Activated CD8-positive, alpha-beta T cell treated with anti-CD3 and anti-CD28 coated beads, Interleukin-2, amount 10 ng/mL, durations not matched to agents 7 days and 5 days (primary cell): ENCODE data around the gene DDR2. TPM values are rescaled to one million over a fixed set of nuclear protein-coding genes. Genes with fewer than 3 reads are reported as not detected.

Experiments used
- ATAC-seq: fragments of 150-1000 bp; cut with Tn5 transposase; one replicate; pipeline ENCODE4 v1.10.0; 2021; ENCODE audit warnings: moderate library complexity
- CTCF ChIA-PET: fragments of 350-600 bp; sonication (Branson Sonifier 250); formaldehyde crosslinking; loops from one replicate; lab custom pipeline; 2021; ENCODE audit warnings: antibody characterized with exemption; lab: Charles Lee
- POLR2A ChIA-PET: fragments of 350-600 bp; sonication (Branson Sonifier 250); formaldehyde crosslinking; loops from one replicate; lab custom pipeline; 2021; ENCODE audit warnings: antibody characterized with exemption; lab: Charles Lee
- DNase-seq: peaks from one replicate; pipeline ENCODE4 v3.0.0-alpha.2; 2020
- H3K27ac Mint-ChIP-seq: one replicate; pipeline ENCODE4 v1.8.0; 2021; ENCODE audit warnings: mild to moderate bottlenecking, mixed read lengths
- H3K27me3 Mint-ChIP-seq: one replicate; pipeline ENCODE4 v1.8.0; 2021; ENCODE audit warnings: low read depth, mixed read lengths
- H3K36me3 Mint-ChIP-seq: one replicate; pipeline ENCODE4 v1.8.0; 2021; ENCODE audit warnings: low read depth, mixed read lengths
- H3K4me1 Mint-ChIP-seq: one replicate; pipeline ENCODE4 v1.8.0; 2021; ENCODE audit warnings: low read depth, mixed read lengths
- H3K4me3 Mint-ChIP-seq: one replicate; pipeline ENCODE4 v1.8.0; 2021; ENCODE audit warnings: mild to moderate bottlenecking, mixed read lengths
- H3K9me3 Mint-ChIP-seq: one replicate; pipeline ENCODE4 v1.8.0; 2022; ENCODE audit warnings: mixed read lengths; ENCODE audit not compliant: insufficient read depth
- total RNA-seq, 2 experiments: library from RNA; stranded (reverse); gene quantifications; one replicate each; pipeline ENCODE4 v1.2.3, GENCODE V29; 2021

DDR2 gene
- total RNA-seq, 2 experiments from 2014 or later: 0.08 TPM

DNA sequence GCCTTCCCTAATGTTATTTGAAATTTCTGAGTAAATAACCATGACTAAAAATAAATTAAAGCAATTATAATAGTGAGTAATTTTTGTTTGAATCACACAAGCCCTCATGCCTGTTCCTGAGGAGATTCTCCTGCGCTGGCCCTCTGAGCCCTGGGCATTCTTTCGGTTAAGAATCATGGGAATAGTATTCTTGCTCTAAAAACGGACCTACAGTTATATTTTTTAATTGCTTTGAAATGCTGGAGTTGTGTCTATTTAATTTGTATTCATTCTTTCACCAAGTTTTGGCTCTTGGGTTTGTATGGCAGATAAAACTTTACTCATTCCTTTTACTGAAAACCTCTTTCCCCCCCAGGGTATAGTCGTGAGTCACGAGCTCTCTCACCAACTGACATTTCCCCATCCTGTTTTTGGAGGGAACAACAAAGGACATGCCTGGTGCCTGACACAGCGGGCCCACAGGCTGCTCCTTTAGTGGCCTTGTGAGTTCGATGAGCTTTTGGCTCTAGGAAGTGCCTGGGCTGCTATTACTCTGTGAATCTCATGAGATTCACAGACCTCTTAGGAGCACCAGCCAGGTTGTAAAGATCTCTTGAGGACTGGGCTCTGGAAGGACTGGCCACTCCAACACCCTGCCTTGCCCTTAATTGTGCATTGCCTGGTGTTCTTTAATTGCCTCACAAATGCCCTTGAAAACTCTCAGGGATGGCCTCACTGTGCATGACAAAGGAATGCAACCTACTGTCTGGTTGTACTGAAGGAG lies 58.6 kb downstream of the DDR2 start:
- Mint-ChIP-seq H3K9me3 (no peaks in the 10 kb centered on the region), H3K27ac (no peak overlapping the region), H3K36me3 (no peaks in the 10 kb centered on the region), H3K27me3 (peaks cover 9% of the 10 kb centered on the region), H3K4me3 (no peak overlapping the region), H3K4me1 (no peaks in the 10 kb centered on the region)
- ChIA-PET CTCF (no interaction called here), POLR2A (no interaction called here)
- ATAC-seq (no peak), DNase-seq (no peak)

DNA sequence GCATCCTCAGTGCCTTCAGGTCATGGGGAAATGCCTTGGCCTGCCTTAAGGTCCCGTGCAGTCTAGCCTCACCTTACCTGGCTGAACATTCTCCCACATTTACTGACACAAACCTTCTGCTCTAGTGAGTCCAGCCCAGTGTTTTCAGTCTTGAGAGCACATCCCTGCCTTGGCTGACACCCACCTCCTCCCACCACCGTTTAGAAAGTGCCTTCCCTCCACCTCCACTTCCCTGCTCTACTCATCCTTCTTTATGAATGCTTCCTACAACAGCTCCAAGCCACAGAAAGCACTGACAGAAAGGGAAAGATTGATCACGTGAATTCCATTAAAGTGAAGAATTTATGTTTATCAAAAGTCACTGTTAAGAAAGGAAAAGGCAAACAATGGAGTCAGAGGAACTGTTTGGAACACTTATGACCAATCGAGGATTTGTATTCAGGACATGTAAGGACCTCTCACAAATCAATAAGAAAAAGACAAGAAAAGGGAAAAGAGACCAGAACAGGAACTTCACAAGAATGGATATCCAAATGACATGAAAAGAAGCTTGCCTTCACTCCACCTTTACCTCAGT lies 59.8 kb downstream of the DDR2 start:
- Mint-ChIP-seq H3K4me3 (no peak overlapping the region), H3K4me1 (no peaks in the 10 kb centered on the region), H3K27ac (no peak overlapping the region), H3K27me3 (peaks cover 10% of the 10 kb centered on the region), H3K36me3 (no peaks in the 10 kb centered on the region), H3K9me3 (no peaks in the 10 kb centered on the region)
- ATAC-seq (no peak), DNase-seq (no peak)
- ChIA-PET CTCF (no interaction called here), POLR2A (interaction anchor here (0.6 kb wide), 1 partner anchor 187 kb away, joined by 3 read pairs; no protein-coding TSS in a partner anchor)

DNA sequence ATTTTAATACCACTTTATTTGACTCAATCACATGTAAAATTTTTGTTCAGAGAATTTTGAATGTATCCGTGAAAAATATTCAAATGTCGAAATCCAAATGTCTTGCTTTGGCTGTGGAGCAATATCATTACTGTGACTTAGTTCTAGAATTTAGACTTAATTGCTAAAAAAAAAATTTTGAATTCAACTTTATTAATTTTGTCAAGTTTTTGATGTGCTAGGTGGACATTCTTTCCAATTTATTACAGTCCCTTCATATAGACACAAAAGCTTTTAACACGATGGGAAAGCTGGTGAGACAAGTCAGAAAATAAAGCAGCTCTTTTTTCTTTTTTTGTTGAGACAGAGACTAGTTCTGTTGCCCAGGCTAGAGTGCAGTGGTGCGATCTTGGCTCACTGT lies 62.6 kb downstream of the DDR2 start:
- no peaks in the 10 kb centered on the region for H3K36me3 Mint-ChIP-seq
- no peak overlapping the region for H3K27ac Mint-ChIP-seq
- no peaks in the 10 kb centered on the region for H3K4me1 Mint-ChIP-seq
- H3K9me3 Mint-ChIP-seq: no peaks in the 10 kb centered on the region
- POLR2A ChIA-PET: no interaction called here
- H3K27me3 Mint-ChIP-seq: peaks cover 10% of the 10 kb centered on the region
- CTCF ChIA-PET: no interaction called here
- ATAC-seq: no peak
- H3K4me3 Mint-ChIP-seq: no peak overlapping the region
- DNase-seq: no peak

DNA sequence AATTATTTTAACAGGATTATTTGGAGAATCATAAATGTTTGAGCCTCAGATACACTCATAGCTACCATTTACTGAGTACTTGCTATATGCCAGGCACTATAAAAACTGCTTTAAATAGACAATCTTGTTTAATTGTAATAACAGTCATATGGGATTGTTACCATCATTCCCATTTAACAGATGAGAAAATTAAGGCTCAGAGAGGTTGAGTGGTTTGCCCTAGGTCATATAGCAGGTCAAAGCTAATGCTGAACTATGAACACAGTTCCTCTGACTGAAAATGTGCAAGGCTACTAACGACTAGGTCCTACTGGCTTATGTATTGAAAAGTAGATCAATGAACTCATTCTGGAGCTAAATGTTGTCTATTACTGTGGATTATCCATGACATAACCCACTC lies 63.4 kb downstream of the DDR2 start:
- no peaks in the 10 kb centered on the region for H3K36me3 Mint-ChIP-seq
- ATAC-seq (no peak), DNase-seq (no peak)
- H3K27me3 Mint-ChIP-seq: peaks cover 10% of the 10 kb centered on the region
- H3K4me1 Mint-ChIP-seq: no peaks in the 10 kb centered on the region
- POLR2A ChIA-PET: no interaction called here
- CTCF ChIA-PET: no interaction called here
- H3K27ac Mint-ChIP-seq: no peak overlapping the region
- H3K9me3 Mint-ChIP-seq: no peaks in the 10 kb centered on the region
- H3K4me3 Mint-ChIP-seq: no peak overlapping the region

DNA sequence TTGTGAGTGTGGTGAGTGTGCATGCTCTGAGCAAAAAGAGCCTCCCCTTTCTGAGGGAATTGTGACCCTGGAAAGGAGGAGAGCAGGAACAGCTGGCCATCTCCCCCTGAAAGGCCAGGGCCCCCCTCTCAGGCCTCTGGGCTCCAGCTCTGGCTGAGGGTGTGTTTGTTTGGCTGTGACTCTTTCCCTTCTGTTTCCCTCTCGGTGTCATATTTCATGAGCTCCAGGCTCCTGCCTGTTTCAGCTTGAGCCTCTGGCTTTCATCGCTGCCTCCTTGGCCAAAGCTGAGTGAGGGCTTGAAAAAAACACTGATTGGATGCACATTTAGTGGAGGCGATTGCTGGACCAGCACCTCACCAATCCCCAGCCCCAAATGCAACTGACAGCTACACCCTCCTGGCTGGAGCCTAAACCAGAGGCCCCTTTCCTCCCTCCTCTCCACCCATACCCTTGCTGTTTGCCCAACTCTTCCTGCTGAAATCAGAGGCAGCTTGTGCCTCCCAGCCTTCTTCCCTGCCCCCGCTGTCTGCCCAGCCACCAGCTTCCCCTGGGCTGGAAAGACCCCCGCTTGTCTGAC lies 64.1 kb downstream of the DDR2 start:
- ATAC-seq (no peak), DNase-seq (no peak)
- ChIA-PET POLR2A (no interaction called here), CTCF (no interaction called here)
- no peak overlapping the region for H3K4me3 Mint-ChIP-seq
- no peaks in the 10 kb centered on the region for H3K9me3 Mint-ChIP-seq
- no peaks in the 10 kb centered on the region for H3K36me3 Mint-ChIP-seq
- no peaks in the 10 kb centered on the region for H3K4me1 Mint-ChIP-seq
- no peak overlapping the region for H3K27ac Mint-ChIP-seq
- peaks cover 10% of the 10 kb centered on the region for H3K27me3 Mint-ChIP-seq

DNA sequence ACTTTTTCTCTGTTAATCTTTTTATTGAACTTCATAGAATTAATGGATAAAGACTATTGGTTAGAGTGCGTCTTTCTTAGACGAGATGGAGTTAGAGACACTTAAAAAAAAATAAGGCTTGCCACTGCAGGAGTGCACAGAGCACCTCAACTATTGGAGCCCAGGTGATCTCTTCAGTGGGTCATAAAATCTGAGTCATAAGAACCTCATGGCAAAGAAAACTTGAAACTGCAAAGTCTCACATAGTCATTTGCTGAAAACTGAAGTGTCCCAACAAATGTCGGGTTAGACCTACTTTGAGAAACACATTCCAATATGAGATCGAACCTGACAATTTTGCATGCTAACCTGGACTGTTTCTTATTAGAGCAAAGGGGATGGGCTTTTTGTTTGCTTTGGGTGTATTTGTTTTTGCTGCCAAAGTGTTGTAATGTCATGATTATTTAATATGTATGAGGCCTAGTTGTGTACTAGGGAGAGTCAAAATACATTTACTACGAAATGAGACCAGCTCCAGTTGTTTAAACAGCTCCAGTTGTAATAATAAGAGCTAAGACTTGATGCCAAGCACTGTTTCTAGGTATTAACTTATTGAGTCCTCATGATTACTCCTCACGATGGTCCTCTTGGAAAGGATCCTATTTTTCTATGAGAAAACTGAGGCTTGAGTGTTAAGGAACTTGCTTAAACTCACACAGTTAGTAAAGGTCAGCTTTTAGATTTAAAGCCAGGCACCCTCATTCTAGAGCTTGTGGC lies 65.1 kb downstream of the DDR2 start:
- DNase-seq (no peak), ATAC-seq (no peak)
- H3K27ac Mint-ChIP-seq: no peak overlapping the region
- CTCF ChIA-PET: no interaction called here
- H3K27me3 Mint-ChIP-seq: peaks cover 6% of the 10 kb centered on the region
- H3K4me1 Mint-ChIP-seq: no peaks in the 10 kb centered on the region
- no peaks in the 10 kb centered on the region for H3K9me3 Mint-ChIP-seq
- POLR2A ChIA-PET: no interaction called here
- no peak overlapping the region for H3K4me3 Mint-ChIP-seq
- no peaks in the 10 kb centered on the region for H3K36me3 Mint-ChIP-seq

DNA sequence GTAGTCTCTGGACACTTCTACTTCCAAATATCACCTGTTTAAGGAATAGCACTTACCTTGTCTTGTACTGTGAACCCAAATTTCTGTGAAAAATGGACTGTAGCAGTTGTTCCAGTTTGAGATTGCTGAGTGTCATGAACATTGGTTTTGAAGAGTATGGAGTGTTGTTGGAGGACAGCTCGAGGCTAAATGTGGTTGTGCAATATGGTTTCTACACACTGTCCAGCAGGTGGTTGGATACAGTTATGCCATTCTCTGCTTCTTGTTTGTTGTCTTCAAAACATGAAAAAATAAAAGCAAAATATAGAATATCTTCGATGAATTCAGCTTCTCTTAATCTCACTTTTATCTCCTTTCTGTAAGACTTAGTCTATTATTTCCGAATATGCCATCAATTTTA lies 67.1 kb downstream of the DDR2 start:
- Mint-ChIP-seq H3K27me3 (peaks cover 2% of the 10 kb centered on the region), H3K4me1 (no peaks in the 10 kb centered on the region), H3K36me3 (no peaks in the 10 kb centered on the region), H3K27ac (no peak overlapping the region), H3K4me3 (no peak overlapping the region), H3K9me3 (no peaks in the 10 kb centered on the region)
- POLR2A ChIA-PET: no interaction called here
- DNase-seq (no peak), ATAC-seq (no peak)
- CTCF ChIA-PET: no interaction called here

DNA sequence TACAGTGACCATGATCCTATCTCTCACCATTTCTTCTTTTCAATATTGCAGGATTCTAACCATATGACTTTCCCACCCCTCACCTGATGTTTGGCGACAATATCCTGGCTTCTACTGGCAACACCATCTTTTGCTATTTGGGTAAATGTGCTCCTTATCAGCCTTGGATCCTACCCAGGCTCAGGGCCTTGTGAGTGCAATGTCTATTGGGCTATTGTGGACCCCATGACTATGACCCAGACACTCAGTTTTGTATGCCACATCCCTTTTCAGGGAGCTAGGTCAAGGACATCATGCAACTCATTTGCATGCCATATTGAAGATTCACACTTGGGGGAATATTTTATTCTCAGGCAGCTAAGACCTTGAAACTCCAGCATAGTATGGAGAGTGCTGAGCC lies 67.9 kb downstream of the DDR2 start:
- H3K27me3 Mint-ChIP-seq: peaks cover 2% of the 10 kb centered on the region
- ChIA-PET CTCF (no interaction called here), POLR2A (no interaction called here)
- H3K4me1 Mint-ChIP-seq: no peaks in the 10 kb centered on the region
- no peaks in the 10 kb centered on the region for H3K36me3 Mint-ChIP-seq
- H3K9me3 Mint-ChIP-seq: no peaks in the 10 kb centered on the region
- no peak overlapping the region for H3K4me3 Mint-ChIP-seq
- DNase-seq (no peak), ATAC-seq (no peak)
- no peak overlapping the region for H3K27ac Mint-ChIP-seq

DNA sequence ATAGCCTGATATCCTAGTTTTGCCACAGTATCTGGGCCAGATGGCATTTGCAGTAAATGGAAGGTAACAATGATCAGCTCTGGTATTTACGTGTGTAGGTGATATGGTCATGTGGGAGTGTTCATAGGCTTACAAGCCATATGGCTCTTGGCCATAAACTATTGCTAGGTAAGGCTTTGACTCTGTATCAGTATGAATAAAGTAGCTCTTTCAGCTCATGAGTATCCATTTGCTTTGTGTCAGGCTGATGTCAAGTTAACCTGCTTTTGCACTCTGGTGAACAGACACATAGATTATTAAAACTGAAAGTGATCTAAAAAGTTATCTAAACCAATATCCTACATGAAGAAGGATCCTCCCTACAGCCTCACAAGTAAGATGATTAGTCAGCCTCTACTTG lies 69.0 kb downstream of the DDR2 start:
- POLR2A ChIA-PET: no interaction called here
- no peaks in the 10 kb centered on the region for H3K4me1 Mint-ChIP-seq
- ATAC-seq (no peak), DNase-seq (no peak)
- CTCF ChIA-PET: interaction anchor here (1.2 kb wide), 1 partner anchor 88 kb away, joined by 5 read pairs; no protein-coding TSS in a partner anchor
- H3K27me3 Mint-ChIP-seq: no peaks in the 10 kb centered on the region
- H3K36me3 Mint-ChIP-seq: no peaks in the 10 kb centered on the region
- H3K27ac Mint-ChIP-seq: no peak overlapping the region
- no peaks in the 10 kb centered on the region for H3K9me3 Mint-ChIP-seq
- H3K4me3 Mint-ChIP-seq: no peak overlapping the region

DNA sequence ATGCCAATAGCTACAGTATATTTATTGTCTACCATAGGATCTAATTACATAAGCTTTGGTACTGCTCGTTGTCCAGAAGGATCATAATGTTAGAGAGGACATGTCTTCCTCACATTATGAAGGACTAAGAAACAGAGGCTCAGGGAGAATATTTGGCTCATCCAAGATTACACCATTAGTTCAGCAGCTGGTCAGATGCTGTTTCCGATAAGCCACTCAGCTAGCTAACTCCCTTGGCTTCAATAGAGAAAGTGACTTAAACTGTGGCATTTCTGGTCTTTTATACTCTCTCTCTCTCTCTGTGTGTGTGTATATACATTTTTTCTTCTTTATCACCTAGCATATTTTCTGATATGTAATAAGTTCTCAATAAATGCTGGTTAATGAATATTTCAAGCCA lies 70.4 kb downstream of the DDR2 start:
- no peaks in the 10 kb centered on the region for H3K36me3 Mint-ChIP-seq
- H3K27me3 Mint-ChIP-seq: no peaks in the 10 kb centered on the region
- no peaks in the 10 kb centered on the region for H3K4me1 Mint-ChIP-seq
- H3K27ac Mint-ChIP-seq: no peak overlapping the region
- DNase-seq: no peak
- ChIA-PET CTCF (no interaction called here), POLR2A (no interaction called here)
- no peaks in the 10 kb centered on the region for H3K9me3 Mint-ChIP-seq
- ATAC-seq: no peak
- no peak overlapping the region for H3K4me3 Mint-ChIP-seq

DNA sequence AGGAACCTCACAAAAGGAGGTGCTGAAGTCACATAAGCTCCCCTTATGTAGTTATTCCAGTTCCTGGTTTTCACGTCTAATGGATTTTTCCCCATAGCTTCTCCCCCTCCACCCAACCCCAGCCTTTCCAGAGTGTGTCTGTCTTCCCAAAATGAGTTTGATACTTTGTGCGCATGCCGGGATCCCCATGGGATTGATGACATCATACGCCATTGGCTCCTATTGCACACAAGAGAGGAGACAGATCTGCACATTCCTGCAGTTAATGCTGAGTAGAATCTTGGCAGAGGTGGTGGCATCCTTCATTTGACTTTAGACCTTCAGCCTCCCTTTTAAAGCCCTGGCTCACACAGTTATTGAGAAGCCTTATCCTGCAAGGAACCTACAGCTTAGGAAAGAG lies 71.4 kb downstream of the DDR2 start:
- Mint-ChIP-seq H3K27ac (no peak overlapping the region), H3K4me3 (no peak overlapping the region), H3K9me3 (no peaks in the 10 kb centered on the region), H3K4me1 (no peaks in the 10 kb centered on the region), H3K36me3 (no peaks in the 10 kb centered on the region), H3K27me3 (no peaks in the 10 kb centered on the region)
- no peak for ATAC-seq
- ChIA-PET POLR2A (no interaction called here), CTCF (no interaction called here)
- no peak for DNase-seq
